Spleen (tissue), 11 donors: ENCODE data around the gene TAC3. TPM values are rescaled to one million over a fixed set of nuclear protein-coding genes. Genes with fewer than 3 reads are reported as not detected.

Experiments
- DNase-seq: peaks from one replicate; pipeline ENCODE4 v3.0.0-alpha.2; 2020
- H3K27ac ChIP-seq, 8 donors: fragments of 200-600 bp; sonication (generic) in 7 of 8; 1 replicate in 4 of 8; 2 replicates in 4 of 8; pipeline versions ENCODE4 v1.5.0 to v1.8.0; 2016 to 2021; ENCODE audit warnings: inconsistent platforms in 4 of 8, mild to moderate bottlenecking in 4 of 8, moderate library complexity in 1 of 8
- H3K27me3 ChIP-seq, 7 donors: fragments of 200-600 bp; sonication (generic) in 6 of 7; replicated peaks in 1 of 7; 1 replicate in 4 of 7; 2 replicates in 3 of 7; pipeline versions ENCODE4 v1.5.0 to v1.8.0; 2016 to 2021; ENCODE audit warnings: inconsistent platforms in 3 of 7, mild to moderate bottlenecking in 1 of 7
- H3K36me3 ChIP-seq, 6 donors: fragments of 200-600 bp; sonication (generic) in 5 of 6; 1 replicate in 4 of 6; 2 replicates in 2 of 6; pipeline versions ENCODE4 v1.5.0 to v1.8.0; 2016 to 2021; ENCODE audit warnings: inconsistent platforms in 2 of 6
- H3K4me1 ChIP-seq, 6 donors: fragments of 200-600 bp; sonication (generic) in 5 of 6; 1 replicate in 3 of 6; 2 replicates in 3 of 6; pipeline versions ENCODE4 v1.5.0 to v1.8.0; 2016 to 2021; ENCODE audit warnings: inconsistent platforms in 3 of 6
- H3K4me3 ChIP-seq, 8 donors: fragments of 200-600 bp; sonication (generic) in 7 of 8; 1 replicate in 4 of 8; 2 replicates in 4 of 8; pipeline versions ENCODE4 v1.5.0 to v1.8.0; 2016 to 2021; ENCODE audit warnings: inconsistent platforms in 4 of 8, mild to moderate bottlenecking in 4 of 8, moderate library complexity in 2 of 8
- H3K9me3 ChIP-seq, 8 donors: fragments of 200-600 bp; sonication (generic) in 7 of 8; 1 replicate in 4 of 8; 2 replicates in 4 of 8; pipeline versions ENCODE4 v1.5.0 to v1.8.0; 2016 to 2021; ENCODE audit warnings: inconsistent platforms in 4 of 8
- POLR2A ChIP-seq, 3 donors: fragments of 450-650 bp; IDR thresholded peaks; one replicate each; pipeline ENCODE4 v1.5.1; 2017; ENCODE audit warnings: antibody characterized with exemption in 3 of 3, mild to moderate bottlenecking in 1 of 3
- POLR2AphosphoS5 ChIP-seq, 3 donors: sonication (generic); formaldehyde crosslinking; IDR thresholded peaks; one replicate each; pipeline ENCODE4 v1.5.1; 2017; ENCODE audit warnings: antibody characterized with exemption in 3 of 3
- WGBS, 5 donors: extraction: QIAGEN DNeasy Blood & Tissue Kit in 3 of 5; methylation state at CpG; one replicate each; pipeline versions ENCODE4 v1.1.5 to v1.1.7; 2013 to 2018; 5-methylcytosine and 5-hydroxymethylcytosine counted together
- intact Hi-C: fragments of 100-400 bp; cut with DNase I; formaldehyde crosslinking; loops from one replicate; pipeline ENCODE4 v1.15.0; 2023; ENCODE audit warnings: low total_unique reads
- polyA plus RNA-seq, 3 donors: library from polyadenylated mRNA; stranded (reverse); fragments of 200-250 nt; gene quantifications; one replicate each; pipeline ENCODE4 v1.2.1, GENCODE V29; 2013
- total RNA-seq, 7 donors: library from RNA; depleted of rRNA in 3 of 7; stranded (reverse); fragments of >200 nt in 3 of 7; fragmentation: NEBNext Ultra II Directional in 4 of 7; extraction: Animal tissue kit (Norgen Biotek cat#: 25700) in 4 of 7; gene quantifications; one replicate each; pipeline versions ENCODE4 v1.1.0 to v1.2.1, GENCODE V29; 2016 to 2021
- TF ChIP-seq, protein P1 (sequence below), 11 experiments: fragments of 200-600 bp in 7 of 11; fragments of 450-650 bp in 4 of 11; sonication (generic) in 4 of 11; IDR thresholded peaks in 8 of 11; conservative IDR thresholded peaks in 3 of 11; 1 replicate in 7 of 11; 2 replicates in 4 of 11; pipeline versions ENCODE4 v1.4.0 to v1.8.0; 2016 to 2021; ENCODE audit warnings: antibody characterized with exemption in 11 of 11, inconsistent platforms in 4 of 11, mild to moderate bottlenecking in 1 of 11
- donor health status: healthy with polysubstance abuse.
- donor health status: DM: no; HTN: no; CAD: no; lungs with moderate emphysema.
- donor health status: DM: no; HTN: no; CAD: no.
- donor health status: Bipolar disorder and iron deficiency.
- donor health status: healthy.
- donor health status: DM: no; HTN: no; CAD: no.
- donor health status: DM: yes; HTN: yes; CAD: no.

Gene TAC3
- total and polyA plus RNA-seq, 10 donors: 0.11 to 0.20 TPM; not detected in 8

GRCh38 chr12:57008178-57008577 is 8.2 kb downstream of the TAC3 start:
- peaks cover 3 to 17% (median 15%) of the 10 kb centered on the region in 6 donors for H3K36me3 ChIP-seq
- no peaks in the 10 kb centered on the region for H3K27me3 ChIP-seq
- H3K4me1 ChIP-seq: peaks cover 28 to 77% (median 49%) of the 10 kb centered on the region in 6 donors
- DNase-seq: no peak
- peak overlapping the region in 5 of 8 donors; percentile 27 to 92 (median 88) for H3K27ac ChIP-seq
- intact Hi-C loops: loop anchor here (5.0 kb wide), 2 partner anchors 54 to 109 kb away; no protein-coding TSS in a partner anchor
- H3K4me3 ChIP-seq: no peak overlapping the region
- H3K9me3 ChIP-seq: no peaks in the 10 kb centered on the region
- TF ChIP-seq, protein P1, sequence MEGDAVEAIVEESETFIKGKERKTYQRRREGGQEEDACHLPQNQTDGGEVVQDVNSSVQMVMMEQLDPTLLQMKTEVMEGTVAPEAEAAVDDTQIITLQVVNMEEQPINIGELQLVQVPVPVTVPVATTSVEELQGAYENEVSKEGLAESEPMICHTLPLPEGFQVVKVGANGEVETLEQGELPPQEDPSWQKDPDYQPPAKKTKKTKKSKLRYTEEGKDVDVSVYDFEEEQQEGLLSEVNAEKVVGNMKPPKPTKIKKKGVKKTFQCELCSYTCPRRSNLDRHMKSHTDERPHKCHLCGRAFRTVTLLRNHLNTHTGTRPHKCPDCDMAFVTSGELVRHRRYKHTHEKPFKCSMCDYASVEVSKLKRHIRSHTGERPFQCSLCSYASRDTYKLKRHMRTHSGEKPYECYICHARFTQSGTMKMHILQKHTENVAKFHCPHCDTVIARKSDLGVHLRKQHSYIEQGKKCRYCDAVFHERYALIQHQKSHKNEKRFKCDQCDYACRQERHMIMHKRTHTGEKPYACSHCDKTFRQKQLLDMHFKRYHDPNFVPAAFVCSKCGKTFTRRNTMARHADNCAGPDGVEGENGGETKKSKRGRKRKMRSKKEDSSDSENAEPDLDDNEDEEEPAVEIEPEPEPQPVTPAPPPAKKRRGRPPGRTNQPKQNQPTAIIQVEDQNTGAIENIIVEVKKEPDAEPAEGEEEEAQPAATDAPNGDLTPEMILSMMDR (IDR thresholded peaks at IDR 0.05 in 8 of 11, conservative IDR thresholded peaks at IDR 0.05 in 3 of 11): peak; percentile 18 to 80 (median 67)
- TF ChIP-seq POLR2AphosphoS5 (IDR thresholded peaks at IDR 0.05) (no peak), POLR2A (IDR thresholded peaks at IDR 0.05) (no peak)

- H3K36me3 ChIP-seq: peaks cover 3 to 29% (median 26%) of the 10 kb centered on the region in 6 donors
- peak overlapping the region; percentile 36 to 92 (median 87) for H3K27ac ChIP-seq
These were observed 9.4 kb downstream of the TAC3 start for GRCh38 chr12:57006809-57007475.

GRCh38 chr12:57005980-57006808 is 10.1 kb downstream of the TAC3 start, which contains the start of gene ZBTB39:
Gene ZBTB39 (minus strand): TSS chr12:57006546. CDS start chr12:57004917, 1,629 bp downstream.
- TF ChIP-seq POLR2A (IDR thresholded peaks at IDR 0.05): no peak
- TF ChIP-seq POLR2AphosphoS5 (IDR thresholded peaks at IDR 0.05): peak; percentile 47 to 58 (median 50)
- TF ChIP-seq, protein P1 (IDR thresholded peaks at IDR 0.05 in 8 of 11, conservative IDR thresholded peaks at IDR 0.05 in 3 of 11): peak in 10 of 11 experiments; percentile 17 to 75 (median 54)
- peak; percentile 92 for DNase-seq
- Histone ChIP-seq H3K9me3 (no peaks in the 10 kb centered on the region), H3K4me1 (peaks cover 30 to 78% (median 63%) of the 10 kb centered on the region in 6 donors), H3K27ac (peak within 1 kb of the TSS; percentile 80 to 92 (median 88)), H3K36me3 (peaks cover 3 to 34% (median 28%) of the 10 kb centered on the region in 6 donors), H3K27me3 (no peaks in the 10 kb centered on the region), H3K4me3 (peak within 1 kb of the TSS; percentile 64 to 94 (median 78))
- WGBS, 5 donors: 0 to 2% (median 1%) methylated on average over 9 to 94 of the region's 94 CpGs
- intact Hi-C loops: loop anchor here (5.0 kb wide), 2 partner anchors 56 to 111 kb away; no protein-coding TSS in a partner anchor

More at GRCh38 chr12:57006809-57007475, 9.4 kb downstream of the TAC3 start:
- DNase-seq: no peak
- Histone ChIP-seq H3K4me3 (peak overlapping the region in 5 of 8 donors; percentile 11 to 94 (median 79)), H3K4me1 (peaks cover 28 to 78% (median 56%) of the 10 kb centered on the region in 6 donors), H3K9me3 (no peaks in the 10 kb centered on the region), H3K27me3 (no peaks in the 10 kb centered on the region)
- intact Hi-C loops: loop anchor here (5.0 kb wide), 2 partner anchors 55 to 110 kb away; no protein-coding TSS in a partner anchor
- TF ChIP-seq, protein P1 (IDR thresholded peaks at IDR 0.05 in 8 of 11, conservative IDR thresholded peaks at IDR 0.05 in 3 of 11): peak in 5 of 11 experiments; percentile 9 to 53 (median 20)
- TF ChIP-seq POLR2AphosphoS5 (IDR thresholded peaks at IDR 0.05): no peak
- WGBS, 5 donors: 40 to 51% (median 43%) methylated on average over 10 of the region's 10 CpGs
